ENCODE measurements around the gene HOXD10. TPM values are rescaled to one million over a fixed set of nuclear protein-coding genes. Genes with fewer than 3 reads are reported as not detected.
A peak's percentile ranks its signal among the peaks of the same experiment; 100 is the strongest.

Gene HOXD10
- total RNA-seq, 1 donor from 2014 or later: not detected

GRCh38 chr2:176103742-176104315, 12.7 kb upstream of the HOXD10 start:
- Mint-ChIP-seq H3K4me3 (ENCODE audit: unreplicated experiment) (no peak overlapping the region), H3K9me3 (ENCODE audit: low read depth) (no peaks in the 10 kb centered on the region), H3K27ac (ENCODE audit: unreplicated experiment) (no peak overlapping the region), H3K4me1 (ENCODE audit: low read depth) (peaks cover 25% of the 10 kb centered on the region), H3K27me3 (ENCODE audit: low read depth) (peaks cover 79% of the 10 kb centered on the region), H3K36me3 (ENCODE audit: low read depth) (peaks cover 3% of the 10 kb centered on the region)
- DNase-seq (ENCODE audit: low spot score): no peak
- no peak for TF ChIP-seq CTCF (IDR thresholded peaks at IDR 0.05)

DNA sequence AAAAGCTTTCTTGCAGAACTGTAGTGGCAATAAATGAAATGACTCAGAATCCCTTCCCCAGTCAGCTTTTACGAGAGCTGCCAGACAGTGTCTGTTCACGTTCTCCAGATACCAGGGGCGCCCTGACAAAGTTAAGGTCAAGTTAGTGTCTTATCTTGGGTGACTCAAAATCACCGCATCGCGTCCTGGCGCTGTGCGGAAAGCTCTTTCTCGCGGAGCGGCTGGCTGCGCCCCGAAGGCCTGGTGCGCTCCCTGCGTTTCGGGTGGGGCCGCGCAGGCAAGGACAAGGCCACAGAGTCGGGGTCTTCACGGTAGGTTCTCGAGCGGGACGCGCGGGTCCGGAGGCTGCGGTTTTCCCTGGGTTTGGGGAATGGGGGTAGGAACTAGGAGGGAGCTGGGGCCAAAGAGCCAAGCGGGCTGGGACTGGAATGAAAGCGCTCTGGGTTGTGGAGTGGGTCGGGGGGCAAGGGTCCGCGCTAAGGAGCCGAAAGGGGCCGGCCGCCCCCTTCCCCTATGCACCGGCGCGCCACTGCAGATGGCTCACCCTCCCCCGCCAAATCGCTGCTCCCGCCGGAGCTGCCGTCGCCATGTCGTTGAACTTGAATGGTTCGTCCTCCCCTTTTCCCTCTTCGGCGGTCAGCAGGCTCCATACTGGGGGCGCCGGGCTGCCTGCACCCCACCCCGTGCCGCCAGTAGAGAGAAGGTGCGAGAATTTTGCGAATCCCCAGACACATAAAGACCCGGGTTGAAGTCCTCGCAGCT, 12.1 kb upstream of the HOXD10 start:
- Mint-ChIP-seq H3K9me3 (ENCODE audit: low read depth) (no peaks in the 10 kb centered on the region), H3K27me3 (ENCODE audit: low read depth) (peaks cover 79% of the 10 kb centered on the region), H3K4me3 (ENCODE audit: unreplicated experiment) (peak overlapping the region; percentile 33), H3K27ac (ENCODE audit: unreplicated experiment) (no peak overlapping the region), H3K4me1 (ENCODE audit: low read depth) (peaks cover 30% of the 10 kb centered on the region), H3K36me3 (ENCODE audit: low read depth) (peaks cover 3% of the 10 kb centered on the region)
- TF ChIP-seq CTCF (IDR thresholded peaks at IDR 0.05): no peak
- DNase-seq (ENCODE audit: low spot score): no peak

- Mint-ChIP-seq H3K4me1 (ENCODE audit: low read depth) (peaks cover 30% of the 10 kb centered on the region), H3K4me3 (ENCODE audit: unreplicated experiment) (peak overlapping the region; percentile 33), H3K27me3 (ENCODE audit: low read depth) (peaks cover 82% of the 10 kb centered on the region), H3K9me3 (ENCODE audit: low read depth) (no peaks in the 10 kb centered on the region), H3K27ac (ENCODE audit: unreplicated experiment) (no peak overlapping the region), H3K36me3 (ENCODE audit: low read depth) (peaks cover 3% of the 10 kb centered on the region)
- TF ChIP-seq CTCF (IDR thresholded peaks at IDR 0.05): no peak
- no peak for DNase-seq (ENCODE audit: low spot score)
Observed at GRCh38 chr2:176105078-176105729, 11.4 kb upstream of the HOXD10 start.

DNA sequence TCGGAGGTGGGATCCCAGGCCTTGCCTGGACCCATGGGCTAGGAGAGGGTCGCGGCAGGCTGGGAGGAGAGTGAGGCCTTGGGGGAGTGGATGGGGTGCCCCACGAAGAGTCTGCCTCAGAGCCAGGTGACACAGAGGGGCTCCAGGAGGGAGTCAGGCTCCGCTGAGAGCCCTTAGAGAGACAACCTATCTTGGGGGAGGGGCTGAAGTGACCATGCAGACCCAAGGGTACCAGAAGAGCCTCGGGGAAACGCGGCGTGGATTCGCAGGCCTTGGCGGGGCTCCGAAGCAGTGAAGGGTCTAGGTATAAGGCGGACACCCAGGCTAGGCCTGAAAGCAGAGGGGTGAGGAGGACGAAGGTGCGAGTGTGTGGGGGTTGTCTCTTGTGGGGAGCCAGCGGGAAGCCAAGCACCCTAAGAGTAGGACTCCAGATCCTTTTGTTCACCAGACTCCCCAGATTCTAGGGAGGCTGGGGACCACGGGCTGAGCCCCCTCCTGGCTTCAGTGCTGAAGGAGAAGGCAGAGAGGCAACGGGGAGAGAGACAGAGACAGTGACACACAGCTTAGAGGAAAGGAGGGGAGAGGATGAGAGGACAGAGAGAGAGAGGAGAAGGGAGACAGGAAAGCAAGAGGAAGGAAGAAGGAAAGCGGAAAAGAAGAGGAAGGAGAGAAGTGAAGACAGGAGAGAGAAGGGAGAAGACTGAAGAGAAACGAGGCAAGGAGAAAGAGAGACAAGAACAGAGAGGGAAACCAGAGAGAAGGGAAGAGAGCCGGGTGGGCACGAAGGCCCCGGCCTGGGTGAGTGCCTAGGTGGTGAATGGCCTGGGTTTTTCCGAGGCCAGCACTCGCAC, 10.6 kb upstream of the HOXD10 start:
- Mint-ChIP-seq H3K27ac (ENCODE audit: unreplicated experiment) (no peak overlapping the region), H3K36me3 (ENCODE audit: low read depth) (peaks cover 3% of the 10 kb centered on the region), H3K4me3 (ENCODE audit: unreplicated experiment) (peak overlapping the region; percentile 15), H3K9me3 (ENCODE audit: low read depth) (no peaks in the 10 kb centered on the region), H3K4me1 (ENCODE audit: low read depth) (peaks cover 30% of the 10 kb centered on the region), H3K27me3 (ENCODE audit: low read depth) (peaks cover 83% of the 10 kb centered on the region)
- no peak for TF ChIP-seq CTCF (IDR thresholded peaks at IDR 0.05)
- DNase-seq (ENCODE audit: low spot score): no peak

Data from chondrocyte (in vitro differentiated cells).